Stimulated activated naive CD8-positive, alpha-beta T cell treated with anti-CD3 and anti-CD28 coated beads, Interleukin-15, Interleukin-2, amounts not matched to agents 100 ng/mL and 50 ng/mL, for 24 hours (primary cell): Measurements from ENCODE around the gene MOGAT2.

ENCODE experiments used
- H3K27ac Mint-ChIP-seq: one replicate; pipeline ENCODE4 v1.8.0; 2021; ENCODE audit warnings: mild to moderate bottlenecking, mixed read lengths
- H3K27me3 Mint-ChIP-seq: one replicate; pipeline ENCODE4 v1.8.0; 2021; ENCODE audit warnings: mixed read lengths
- H3K36me3 Mint-ChIP-seq: one replicate; pipeline ENCODE4 v1.8.0; 2021; ENCODE audit warnings: low read depth, mixed read lengths
- H3K4me1 Mint-ChIP-seq: one replicate; pipeline ENCODE4 v1.8.0; 2021; ENCODE audit warnings: low read depth, mixed read lengths
- H3K4me3 Mint-ChIP-seq: one replicate; pipeline ENCODE4 v1.8.0; 2021; ENCODE audit warnings: mild to moderate bottlenecking, mixed read lengths
- H3K9me3 Mint-ChIP-seq: one replicate; pipeline ENCODE4 v1.8.0; 2021; ENCODE audit warnings: mixed read lengths

MOGAT2 gene

GRCh38 chr11:75762158-75762557 lies 44.5 kb downstream of the MOGAT2 start:
- H3K27ac Mint-ChIP-seq = no peak overlapping the region
- peaks cover 9% of the 10 kb centered on the region for H3K4me1 Mint-ChIP-seq
- H3K27me3 Mint-ChIP-seq = peaks cover 1% of the 10 kb centered on the region

GRCh38 chr11:75762885-75763284 lies 45.2 kb downstream of the MOGAT2 start:
- no peaks in the 10 kb centered on the region for H3K9me3 Mint-ChIP-seq
- H3K27ac Mint-ChIP-seq = no peak overlapping the region
- H3K4me1 Mint-ChIP-seq = peaks cover 17% of the 10 kb centered on the region
- no peak overlapping the region for H3K4me3 Mint-ChIP-seq
- peaks cover 6% of the 10 kb centered on the region for H3K27me3 Mint-ChIP-seq
- H3K36me3 Mint-ChIP-seq = no peaks in the 10 kb centered on the region

More at GRCh38 chr11:75762158-75762557, 44.5 kb downstream of the MOGAT2 start:
- H3K9me3 Mint-ChIP-seq = no peaks in the 10 kb centered on the region
- no peaks in the 10 kb centered on the region for H3K36me3 Mint-ChIP-seq
- no peak overlapping the region for H3K4me3 Mint-ChIP-seq

- Mint-ChIP-seq H3K36me3 (no peaks in the 10 kb centered on the region), H3K27me3 (peaks cover 6% of the 10 kb centered on the region), H3K27ac (no peak overlapping the region), H3K4me1 (peaks cover 22% of the 10 kb centered on the region), H3K9me3 (no peaks in the 10 kb centered on the region), H3K4me3 (no peak overlapping the region)
Measured at GRCh38 chr11:75763846-75764245, 46.2 kb downstream of the MOGAT2 start.

- H3K27me3 Mint-ChIP-seq = peaks cover 18% of the 10 kb centered on the region
- H3K36me3 Mint-ChIP-seq = no peaks in the 10 kb centered on the region
- H3K4me3 Mint-ChIP-seq = no peak overlapping the region
- no peak overlapping the region for H3K27ac Mint-ChIP-seq
- H3K9me3 Mint-ChIP-seq = no peaks in the 10 kb centered on the region
- peaks cover 33% of the 10 kb centered on the region for H3K4me1 Mint-ChIP-seq
Measured at GRCh38 chr11:75765116-75765515, 47.5 kb downstream of the MOGAT2 start.

GRCh38 chr11:75766443-75767227 lies 49.0 kb downstream of the MOGAT2 start:
- Mint-ChIP-seq H3K4me1 (peaks cover 34% of the 10 kb centered on the region), H3K9me3 (no peaks in the 10 kb centered on the region), H3K36me3 (no peaks in the 10 kb centered on the region), H3K4me3 (no peak overlapping the region), H3K27ac (no peak overlapping the region), H3K27me3 (peaks cover 24% of the 10 kb centered on the region)

GRCh38 chr11:75767228-75767572 lies 49.6 kb downstream of the MOGAT2 start:
- no peaks in the 10 kb centered on the region for H3K9me3 Mint-ChIP-seq
- no peaks in the 10 kb centered on the region for H3K36me3 Mint-ChIP-seq
- no peak overlapping the region for H3K4me3 Mint-ChIP-seq
- H3K4me1 Mint-ChIP-seq = peaks cover 35% of the 10 kb centered on the region
- H3K27me3 Mint-ChIP-seq = peaks cover 24% of the 10 kb centered on the region
- H3K27ac Mint-ChIP-seq = peak overlapping the region; percentile 29

GRCh38 chr11:75767793-75768111 lies 50.1 kb downstream of the MOGAT2 start:
- peaks cover 24% of the 10 kb centered on the region for H3K27me3 Mint-ChIP-seq
- H3K9me3 Mint-ChIP-seq = no peaks in the 10 kb centered on the region
- no peak overlapping the region for H3K27ac Mint-ChIP-seq
- H3K36me3 Mint-ChIP-seq = no peaks in the 10 kb centered on the region
- peak overlapping the region; percentile 70 for H3K4me3 Mint-ChIP-seq
- peaks cover 40% of the 10 kb centered on the region for H3K4me1 Mint-ChIP-seq

GRCh38 chr11:75768112-75768908 lies 50.7 kb downstream of the MOGAT2 start, which contains the start of gene DGAT2:
TSS of gene DGAT2 (plus strand) at chr11:75768778. CDS start at chr11:75768992, 214 bp downstream.
- Mint-ChIP-seq H3K36me3 (no peaks in the 10 kb centered on the region), H3K27me3 (peaks cover 24% of the 10 kb centered on the region), H3K4me3 (peak within 1 kb of the TSS; percentile 70), H3K27ac (peak within 1 kb of the TSS; percentile 65), H3K4me1 (peaks cover 41% of the 10 kb centered on the region), H3K9me3 (no peaks in the 10 kb centered on the region)

GRCh38 chr11:75768909-75769771 lies 51.5 kb downstream of the MOGAT2 start:
- peak overlapping the region; percentile 66 for H3K4me3 Mint-ChIP-seq
- H3K9me3 Mint-ChIP-seq = no peaks in the 10 kb centered on the region
- H3K27ac Mint-ChIP-seq = no peak overlapping the region
- peaks cover 24% of the 10 kb centered on the region for H3K27me3 Mint-ChIP-seq
- no peaks in the 10 kb centered on the region for H3K36me3 Mint-ChIP-seq
- H3K4me1 Mint-ChIP-seq = peaks cover 47% of the 10 kb centered on the region

- H3K4me3 Mint-ChIP-seq = peak overlapping the region; percentile 66
- H3K9me3 Mint-ChIP-seq = no peaks in the 10 kb centered on the region
- H3K27ac Mint-ChIP-seq = no peak overlapping the region
- peaks cover 24% of the 10 kb centered on the region for H3K27me3 Mint-ChIP-seq
- peaks cover 47% of the 10 kb centered on the region for H3K4me1 Mint-ChIP-seq
- H3K36me3 Mint-ChIP-seq = no peaks in the 10 kb centered on the region
Measured at GRCh38 chr11:75770102-75770501, 52.5 kb downstream of the MOGAT2 start.

- no peak overlapping the region for H3K27ac Mint-ChIP-seq
- no peak overlapping the region for H3K4me3 Mint-ChIP-seq
- H3K36me3 Mint-ChIP-seq = no peaks in the 10 kb centered on the region
- H3K4me1 Mint-ChIP-seq = peaks cover 42% of the 10 kb centered on the region
- H3K27me3 Mint-ChIP-seq = peaks cover 24% of the 10 kb centered on the region
- H3K9me3 Mint-ChIP-seq = no peaks in the 10 kb centered on the region
Measured at GRCh38 chr11:75771646-75772410, 54.2 kb downstream of the MOGAT2 start.

GRCh38 chr11:75773595-75774353 lies 56.1 kb downstream of the MOGAT2 start:
- H3K36me3 Mint-ChIP-seq = no peaks in the 10 kb centered on the region
- peaks cover 41% of the 10 kb centered on the region for H3K4me1 Mint-ChIP-seq
- H3K27me3 Mint-ChIP-seq = peaks cover 18% of the 10 kb centered on the region
- no peaks in the 10 kb centered on the region for H3K9me3 Mint-ChIP-seq
- H3K27ac Mint-ChIP-seq = peak overlapping the region; percentile 27
- H3K4me3 Mint-ChIP-seq = no peak overlapping the region

GRCh38 chr11:75775056-75775455 lies 57.4 kb downstream of the MOGAT2 start:
- no peak overlapping the region for H3K4me3 Mint-ChIP-seq
- H3K27me3 Mint-ChIP-seq = peaks cover 7% of the 10 kb centered on the region
- H3K9me3 Mint-ChIP-seq = no peaks in the 10 kb centered on the region
- no peaks in the 10 kb centered on the region for H3K36me3 Mint-ChIP-seq
- no peak overlapping the region for H3K27ac Mint-ChIP-seq
- H3K4me1 Mint-ChIP-seq = peaks cover 30% of the 10 kb centered on the region

GRCh38 chr11:75776546-75776945 lies 58.9 kb downstream of the MOGAT2 start:
- Mint-ChIP-seq H3K27me3 (no peaks in the 10 kb centered on the region), H3K4me3 (no peak overlapping the region), H3K9me3 (no peaks in the 10 kb centered on the region), H3K4me1 (peaks cover 29% of the 10 kb centered on the region), H3K27ac (no peak overlapping the region), H3K36me3 (no peaks in the 10 kb centered on the region)
